ENCODE measurements around the gene LAMA3. TPM values are rescaled to one million over a fixed set of nuclear protein-coding genes. Genes with fewer than 3 reads are reported as not detected.

The LAMA3 gene
- polyA plus RNA-seq, 1 donor: 48.8 TPM

GRCh38 chr18:23971666-23972230, 282.5 kb downstream of the LAMA3 start:
- no peak overlapping the region for H3K4me3 ChIP-seq (ENCODE audit: low read length)
- no peak for DNase-seq
- H3K36me3 ChIP-seq (ENCODE audit: control insufficient read depth, insufficient read depth, low read length): no peaks in the 10 kb centered on the region
- no peaks in the 10 kb centered on the region for H3K4me1 ChIP-seq (ENCODE audit: control insufficient read depth, insufficient read depth, low read length)
- H3K27ac ChIP-seq (ENCODE audit: low read length): no peak overlapping the region
- no peaks in the 10 kb centered on the region for H3K27me3 ChIP-seq (ENCODE audit: control insufficient read depth, insufficient read depth, low read length)
- WGBS (ENCODE audit: insufficient coverage, low lambda C conversion rate): 63% methylated on average over 1 of the region's 5 CpGs
- no peaks in the 10 kb centered on the region for H3K9me3 ChIP-seq (ENCODE audit: control insufficient read depth, low read depth, low read length)

GRCh38 chr18:23972453-23972852, 283.2 kb downstream of the LAMA3 start:
- Histone ChIP-seq H3K9me3 (ENCODE audit: control insufficient read depth, low read depth, low read length) (no peaks in the 10 kb centered on the region), H3K27ac (ENCODE audit: low read length) (no peak overlapping the region), H3K36me3 (ENCODE audit: control insufficient read depth, insufficient read depth, low read length) (no peaks in the 10 kb centered on the region), H3K27me3 (ENCODE audit: control insufficient read depth, insufficient read depth, low read length) (no peaks in the 10 kb centered on the region), H3K4me3 (ENCODE audit: low read length) (no peak overlapping the region), H3K4me1 (ENCODE audit: control insufficient read depth, insufficient read depth, low read length) (no peaks in the 10 kb centered on the region)
- 91% methylated on average over 4 of the region's 6 CpGs for WGBS (ENCODE audit: insufficient coverage, low lambda C conversion rate)
- DNase-seq: no peak

GRCh38 chr18:23977103-23977502, 287.9 kb downstream of the LAMA3 start:
- Histone ChIP-seq H3K9me3 (ENCODE audit: control insufficient read depth, low read depth, low read length) (no peaks in the 10 kb centered on the region), H3K4me1 (ENCODE audit: control insufficient read depth, insufficient read depth, low read length) (no peaks in the 10 kb centered on the region), H3K36me3 (ENCODE audit: control insufficient read depth, insufficient read depth, low read length) (no peaks in the 10 kb centered on the region), H3K4me3 (ENCODE audit: low read length) (no peak overlapping the region), H3K27ac (ENCODE audit: low read length) (no peak overlapping the region), H3K27me3 (ENCODE audit: control insufficient read depth, insufficient read depth, low read length) (no peaks in the 10 kb centered on the region)
- no peak for DNase-seq
- WGBS (ENCODE audit: insufficient coverage, low lambda C conversion rate): 100% methylated on average over 4 of the region's 7 CpGs

- no peak overlapping the region for H3K4me3 ChIP-seq (ENCODE audit: low read length)
- WGBS (ENCODE audit: insufficient coverage, low lambda C conversion rate): 67% methylated on average over 1 of the region's 1 CpG
- H3K27me3 ChIP-seq (ENCODE audit: control insufficient read depth, insufficient read depth, low read length): no peaks in the 10 kb centered on the region
- no peaks in the 10 kb centered on the region for H3K4me1 ChIP-seq (ENCODE audit: control insufficient read depth, insufficient read depth, low read length)
- no peak for DNase-seq
- H3K36me3 ChIP-seq (ENCODE audit: control insufficient read depth, insufficient read depth, low read length): no peaks in the 10 kb centered on the region
- no peaks in the 10 kb centered on the region for H3K9me3 ChIP-seq (ENCODE audit: control insufficient read depth, low read depth, low read length)
- H3K27ac ChIP-seq (ENCODE audit: low read length): no peak overlapping the region
Observed at GRCh38 chr18:23977719-23978483, 288.6 kb downstream of the LAMA3 start.

GRCh38 chr18:23981369-23981980, 292.2 kb downstream of the LAMA3 start:
- Histone ChIP-seq H3K27me3 (ENCODE audit: control insufficient read depth, insufficient read depth, low read length) (no peaks in the 10 kb centered on the region), H3K4me3 (ENCODE audit: low read length) (no peak overlapping the region), H3K36me3 (ENCODE audit: control insufficient read depth, insufficient read depth, low read length) (no peaks in the 10 kb centered on the region), H3K27ac (ENCODE audit: low read length) (no peak overlapping the region), H3K9me3 (ENCODE audit: control insufficient read depth, low read depth, low read length) (no peaks in the 10 kb centered on the region), H3K4me1 (ENCODE audit: control insufficient read depth, insufficient read depth, low read length) (no peaks in the 10 kb centered on the region)
- no CpG with 5 or more reads among the region's 8 CpGs for WGBS (ENCODE audit: insufficient coverage, low lambda C conversion rate)
- DNase-seq: no peak

GRCh38 chr18:23982155-23983079, 293.2 kb downstream of the LAMA3 start:
- no peaks in the 10 kb centered on the region for H3K4me1 ChIP-seq (ENCODE audit: control insufficient read depth, insufficient read depth, low read length)
- no peaks in the 10 kb centered on the region for H3K9me3 ChIP-seq (ENCODE audit: control insufficient read depth, low read depth, low read length)
- H3K27ac ChIP-seq (ENCODE audit: low read length): peak overlapping the region; percentile 16
- 33% methylated on average over 1 of the region's 17 CpGs for WGBS (ENCODE audit: insufficient coverage, low lambda C conversion rate)
- H3K36me3 ChIP-seq (ENCODE audit: control insufficient read depth, insufficient read depth, low read length): no peaks in the 10 kb centered on the region
- no peak overlapping the region for H3K4me3 ChIP-seq (ENCODE audit: low read length)
- DNase-seq: peak; percentile 30 to 53
- no peaks in the 10 kb centered on the region for H3K27me3 ChIP-seq (ENCODE audit: control insufficient read depth, insufficient read depth, low read length)

GRCh38 chr18:23983112-23983511, 293.9 kb downstream of the LAMA3 start:
- Histone ChIP-seq H3K4me3 (ENCODE audit: low read length) (no peak overlapping the region), H3K36me3 (ENCODE audit: control insufficient read depth, insufficient read depth, low read length) (no peaks in the 10 kb centered on the region), H3K27me3 (ENCODE audit: control insufficient read depth, insufficient read depth, low read length) (no peaks in the 10 kb centered on the region), H3K4me1 (ENCODE audit: control insufficient read depth, insufficient read depth, low read length) (no peaks in the 10 kb centered on the region), H3K27ac (ENCODE audit: low read length) (no peak overlapping the region), H3K9me3 (ENCODE audit: control insufficient read depth, low read depth, low read length) (no peaks in the 10 kb centered on the region)
- DNase-seq: no peak
- 100% methylated on average over 1 of the region's 3 CpGs for WGBS (ENCODE audit: insufficient coverage, low lambda C conversion rate)

GRCh38 chr18:23986600-23987359, 297.5 kb downstream of the LAMA3 start:
- no peaks in the 10 kb centered on the region for H3K27me3 ChIP-seq (ENCODE audit: control insufficient read depth, insufficient read depth, low read length)
- H3K36me3 ChIP-seq (ENCODE audit: control insufficient read depth, insufficient read depth, low read length): no peaks in the 10 kb centered on the region
- DNase-seq: no peak
- H3K9me3 ChIP-seq (ENCODE audit: control insufficient read depth, low read depth, low read length): no peaks in the 10 kb centered on the region
- H3K4me1 ChIP-seq (ENCODE audit: control insufficient read depth, insufficient read depth, low read length): no peaks in the 10 kb centered on the region
- no peak overlapping the region for H3K4me3 ChIP-seq (ENCODE audit: low read length)
- H3K27ac ChIP-seq (ENCODE audit: low read length): no peak overlapping the region

GRCh38 chr18:23990474-23991410, 301.5 kb downstream of the LAMA3 start:
- H3K9me3 ChIP-seq (ENCODE audit: control insufficient read depth, low read depth, low read length): no peaks in the 10 kb centered on the region
- no peak overlapping the region for H3K27ac ChIP-seq (ENCODE audit: low read length)
- H3K4me3 ChIP-seq (ENCODE audit: low read length): no peak overlapping the region
- H3K36me3 ChIP-seq (ENCODE audit: control insufficient read depth, insufficient read depth, low read length): no peaks in the 10 kb centered on the region
- WGBS (ENCODE audit: insufficient coverage, low lambda C conversion rate): 92% methylated on average over 3 of the region's 6 CpGs
- DNase-seq: no peak
- H3K4me1 ChIP-seq (ENCODE audit: control insufficient read depth, insufficient read depth, low read length): no peaks in the 10 kb centered on the region
- H3K27me3 ChIP-seq (ENCODE audit: control insufficient read depth, insufficient read depth, low read length): no peaks in the 10 kb centered on the region

Data from large intestine (tissue), 3 donors.